ENCODE results near the gene SSTR5. TPM values are rescaled to one million over a fixed set of nuclear protein-coding genes. Genes with fewer than 3 reads are reported as not detected.

The SSTR5 gene
- total RNA-seq, 3 donors from 2014 or later (not counting 1 experiment from before 2014, with no cell fraction given): not detected

- Mint-ChIP-seq H3K4me3 (no peak overlapping the region), H3K27ac (no peak overlapping the region), H3K36me3 (no peaks in the 10 kb centered on the region), H3K27me3 (ENCODE audit: low read depth in 2 of 2) (no peaks in the 10 kb centered on the region), H3K4me1 (no peaks in the 10 kb centered on the region), H3K9me3 (no peaks in the 10 kb centered on the region)
- no peak for TF ChIP-seq CTCF (IDR thresholded peaks at IDR 0.05)
- 85% methylated on average over 18 of the region's 18 CpGs for WGBS (ENCODE audit: insufficient coverage)
- intact Hi-C loops (cut with micrococcal nuclease): no loop called here
- DNase-seq (no peak), ATAC-seq (no peak)
- Histone ChIP-seq H3K27ac (ENCODE audit: low read length) (no peak overlapping the region), H3K4me3 (ENCODE audit: low read length) (no peak overlapping the region), H3K27me3 (ENCODE audit: control insufficient read depth, insufficient read depth, low read length) (no peaks in the 10 kb centered on the region), H3K4me1 (ENCODE audit: control insufficient read depth, insufficient read depth, low read length) (no peaks in the 10 kb centered on the region), H3K9me3 (ENCODE audit: control insufficient read depth, insufficient read depth, low read length) (no peaks in the 10 kb centered on the region), H3K36me3 (ENCODE audit: control insufficient read depth, insufficient read depth, low read length) (no peaks in the 10 kb centered on the region)
These were observed 51.7 kb downstream of the SSTR5 start for GRCh38 chr16:1124291-1124690.

- Mint-ChIP-seq H3K36me3 (no peaks in the 10 kb centered on the region), H3K4me1 (no peaks in the 10 kb centered on the region), H3K27ac (no peak overlapping the region), H3K9me3 (no peaks in the 10 kb centered on the region), H3K4me3 (no peak overlapping the region), H3K27me3 (ENCODE audit: low read depth in 2 of 2) (no peaks in the 10 kb centered on the region)
- intact Hi-C loops (cut with micrococcal nuclease): no loop called here
- TF ChIP-seq CTCF (IDR thresholded peaks at IDR 0.05): no peak
- ATAC-seq (no peak), DNase-seq (no peak)
- H3K27ac ChIP-seq (ENCODE audit: low read length): no peak overlapping the region
- H3K36me3 ChIP-seq (ENCODE audit: control insufficient read depth, insufficient read depth, low read length): no peaks in the 10 kb centered on the region
- WGBS (ENCODE audit: insufficient coverage): 84% methylated on average over 11 of the region's 11 CpGs
- no peak overlapping the region for H3K4me3 ChIP-seq (ENCODE audit: low read length)
- no peaks in the 10 kb centered on the region for H3K27me3 ChIP-seq (ENCODE audit: control insufficient read depth, insufficient read depth, low read length)
- no peaks in the 10 kb centered on the region for H3K4me1 ChIP-seq (ENCODE audit: control insufficient read depth, insufficient read depth, low read length)
- no peaks in the 10 kb centered on the region for H3K9me3 ChIP-seq (ENCODE audit: control insufficient read depth, insufficient read depth, low read length)
These were observed 52.2 kb downstream of the SSTR5 start for GRCh38 chr16:1124795-1125194.

GRCh38 chr16:1125471-1125870 is 52.9 kb downstream of the SSTR5 start:
- ATAC-seq: no peak
- TF ChIP-seq CTCF (IDR thresholded peaks at IDR 0.05): no peak
- intact Hi-C loops (cut with micrococcal nuclease): no loop called here
- Histone ChIP-seq H3K9me3 (ENCODE audit: control insufficient read depth, insufficient read depth, low read length) (no peaks in the 10 kb centered on the region), H3K36me3 (ENCODE audit: control insufficient read depth, insufficient read depth, low read length) (no peaks in the 10 kb centered on the region), H3K27me3 (ENCODE audit: control insufficient read depth, insufficient read depth, low read length) (no peaks in the 10 kb centered on the region), H3K27ac (ENCODE audit: low read length) (no peak overlapping the region), H3K4me3 (ENCODE audit: low read length) (no peak overlapping the region), H3K4me1 (ENCODE audit: control insufficient read depth, insufficient read depth, low read length) (no peaks in the 10 kb centered on the region)
- Mint-ChIP-seq H3K27me3 (ENCODE audit: low read depth in 2 of 2) (no peaks in the 10 kb centered on the region), H3K27ac (no peak overlapping the region), H3K9me3 (no peaks in the 10 kb centered on the region), H3K4me1 (no peaks in the 10 kb centered on the region), H3K4me3 (no peak overlapping the region), H3K36me3 (no peaks in the 10 kb centered on the region)
- peak in 1 of 2 donors; percentile 26 for DNase-seq
- 43% methylated on average over 18 of the region's 18 CpGs for WGBS (ENCODE audit: insufficient coverage)

- Histone ChIP-seq H3K9me3 (ENCODE audit: control insufficient read depth, insufficient read depth, low read length) (no peaks in the 10 kb centered on the region), H3K4me1 (ENCODE audit: control insufficient read depth, insufficient read depth, low read length) (no peaks in the 10 kb centered on the region), H3K36me3 (ENCODE audit: control insufficient read depth, insufficient read depth, low read length) (no peaks in the 10 kb centered on the region), H3K4me3 (ENCODE audit: low read length) (no peak overlapping the region), H3K27ac (ENCODE audit: low read length) (no peak overlapping the region), H3K27me3 (ENCODE audit: control insufficient read depth, insufficient read depth, low read length) (no peaks in the 10 kb centered on the region)
- no peak for TF ChIP-seq CTCF (IDR thresholded peaks at IDR 0.05)
- no peaks in the 10 kb centered on the region for H3K27me3 Mint-ChIP-seq (ENCODE audit: low read depth in 2 of 2)
- H3K4me1 Mint-ChIP-seq: no peaks in the 10 kb centered on the region
- H3K4me3 Mint-ChIP-seq: no peak overlapping the region
- ATAC-seq: no peak
- H3K36me3 Mint-ChIP-seq: no peaks in the 10 kb centered on the region
- no peaks in the 10 kb centered on the region for H3K9me3 Mint-ChIP-seq
- no peak for DNase-seq
- 60% methylated on average over 17 of the region's 17 CpGs for WGBS (ENCODE audit: insufficient coverage)
- intact Hi-C loops (cut with micrococcal nuclease): no loop called here
- H3K27ac Mint-ChIP-seq: no peak overlapping the region
These were observed 53.5 kb downstream of the SSTR5 start for GRCh38 chr16:1126044-1126443.

Measured in natural killer cell (primary cell).